OCI-LY3 (cell line): Measurements from ENCODE around the gene SERPINA10.

ENCODE experiments used
- CTCF ChIP-seq: fragments of 200-600, 300-600 bp; sonication (generic); IDR thresholded peaks from 2 replicates; pipeline ENCODE4 v1.5.1; 2014; ENCODE audit warnings: antibody characterized with exemption, low read length, low read depth
- EZH2phosphoT487 ChIP-seq: fragments of 200-600 bp; shearing (Covaris generic); IDR thresholded peaks from 2 replicates; pipeline ENCODE4 v1.6.1; 2018; ENCODE audit warnings: antibody characterized with exemption, mixed run types, low read depth

- no peak for TF ChIP-seq CTCF
- no peak for TF ChIP-seq EZH2phosphoT487
These were observed 19.6 kb upstream of the SERPINA10 start for GRCh38 chr14:94312481-94313246.
